ENCODE data around the gene MALSU1. TPM values are rescaled to one million over a fixed set of nuclear protein-coding genes. Genes with fewer than 3 reads are reported as not detected.

MALSU1 gene
- total and polyA plus RNA-seq, 4 donors, result 30.3 to 84.6 (median 40.5) TPM

DNA sequence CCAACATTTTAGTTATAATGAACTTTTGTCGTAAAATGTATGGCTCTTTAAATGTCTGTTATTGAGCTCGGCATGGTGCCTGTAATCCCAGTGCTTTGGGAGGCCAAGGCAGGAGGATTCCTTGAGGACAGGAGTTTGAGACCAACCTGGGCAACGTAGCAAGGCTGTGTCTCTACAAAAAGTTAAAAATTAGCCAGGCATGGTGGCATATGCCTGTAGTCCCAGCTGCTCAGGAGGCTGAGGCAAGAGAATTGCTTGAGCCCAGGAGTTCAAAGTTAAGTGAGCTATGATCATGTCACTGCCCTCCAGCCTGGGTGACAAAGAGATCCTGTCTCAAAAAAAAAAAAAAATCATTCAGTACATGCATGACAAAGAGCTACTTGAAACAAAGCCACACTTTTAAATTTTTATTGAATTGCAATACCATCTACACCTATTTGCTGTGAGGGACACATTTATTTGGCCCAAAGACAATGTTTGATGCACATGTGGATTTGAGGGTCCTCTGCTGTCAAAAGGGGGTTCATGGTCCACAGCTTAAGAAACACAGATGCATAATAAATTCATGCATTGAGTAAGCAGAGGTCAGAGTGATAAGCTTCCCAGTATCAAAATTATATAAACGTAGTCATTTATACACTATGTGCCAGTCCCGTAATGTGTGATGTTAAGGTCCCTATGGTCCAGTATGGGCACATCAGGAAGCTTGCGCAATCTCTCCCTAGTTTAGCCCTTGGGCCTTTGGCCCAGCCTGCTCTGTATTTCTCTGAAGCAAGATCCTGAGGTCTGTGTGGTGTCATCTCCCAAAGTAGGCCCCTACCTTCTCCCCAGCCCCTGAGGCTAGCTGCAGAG, 4.4 kb upstream of the MALSU1 start:
- Histone ChIP-seq H3K36me3 (ENCODE audit: control insufficient read depth in 4 of 4, insufficient read depth in 3 of 4, low read depth in 1 of 4, low read length in 3 of 4) (no peaks in the 10 kb centered on the region), H3K9ac (ENCODE audit: low read depth in 1 of 2, low read length in 2 of 2) (no peak overlapping the region), H3K27ac (ENCODE audit: low read depth in 1 of 2, low read length in 2 of 2) (peak overlapping the region in 1 of 2 donors; percentile 15), H3K4me3 (ENCODE audit: low read depth in 1 of 3, low read length in 3 of 3) (no peak overlapping the region), H3K9me3 (ENCODE audit: control insufficient read depth in 4 of 4, low read length in 3 of 4) (no peaks in the 10 kb centered on the region), H3K4me1 (ENCODE audit: control insufficient read depth in 4 of 4, insufficient read depth in 4 of 4, low read length in 3 of 4) (peaks cover 0 to 22% (median 9%) of the 10 kb centered on the region in 4 donors), H3K27me3 (ENCODE audit: control insufficient read depth in 4 of 4, insufficient read depth in 4 of 4, low read length in 3 of 4) (no peaks in the 10 kb centered on the region)
- WGBS, result 68% methylated on average over 6 of the region's 6 CpGs
- no peak for DNase-seq (ENCODE audit: low spot score)
- TF ChIP-seq JUND (IDR thresholded peaks at IDR 0.05), result no peak
- TF ChIP-seq HNF4A (conservative IDR thresholded peaks at IDR 0.05), result peak; percentile 21 to 22

- Histone ChIP-seq H3K27me3 (ENCODE audit: control insufficient read depth in 4 of 4, insufficient read depth in 4 of 4, low read length in 3 of 4) (no peaks in the 10 kb centered on the region), H3K36me3 (ENCODE audit: control insufficient read depth in 4 of 4, insufficient read depth in 3 of 4, low read depth in 1 of 4, low read length in 3 of 4) (no peaks in the 10 kb centered on the region), H3K4me3 (ENCODE audit: low read depth in 1 of 3, low read length in 3 of 3) (no peak overlapping the region), H3K4me1 (ENCODE audit: control insufficient read depth in 4 of 4, insufficient read depth in 4 of 4, low read length in 3 of 4) (peaks cover 0 to 28% (median 14%) of the 10 kb centered on the region in 4 donors), H3K9me3 (ENCODE audit: control insufficient read depth in 4 of 4, low read length in 3 of 4) (no peaks in the 10 kb centered on the region), H3K9ac (ENCODE audit: low read depth in 1 of 2, low read length in 2 of 2) (no peak overlapping the region), H3K27ac (ENCODE audit: low read depth in 1 of 2, low read length in 2 of 2) (peak overlapping the region in 1 of 2 donors; percentile 15)
- DNase-seq (ENCODE audit: low spot score), result no peak
- TF ChIP-seq, protein P1, sequence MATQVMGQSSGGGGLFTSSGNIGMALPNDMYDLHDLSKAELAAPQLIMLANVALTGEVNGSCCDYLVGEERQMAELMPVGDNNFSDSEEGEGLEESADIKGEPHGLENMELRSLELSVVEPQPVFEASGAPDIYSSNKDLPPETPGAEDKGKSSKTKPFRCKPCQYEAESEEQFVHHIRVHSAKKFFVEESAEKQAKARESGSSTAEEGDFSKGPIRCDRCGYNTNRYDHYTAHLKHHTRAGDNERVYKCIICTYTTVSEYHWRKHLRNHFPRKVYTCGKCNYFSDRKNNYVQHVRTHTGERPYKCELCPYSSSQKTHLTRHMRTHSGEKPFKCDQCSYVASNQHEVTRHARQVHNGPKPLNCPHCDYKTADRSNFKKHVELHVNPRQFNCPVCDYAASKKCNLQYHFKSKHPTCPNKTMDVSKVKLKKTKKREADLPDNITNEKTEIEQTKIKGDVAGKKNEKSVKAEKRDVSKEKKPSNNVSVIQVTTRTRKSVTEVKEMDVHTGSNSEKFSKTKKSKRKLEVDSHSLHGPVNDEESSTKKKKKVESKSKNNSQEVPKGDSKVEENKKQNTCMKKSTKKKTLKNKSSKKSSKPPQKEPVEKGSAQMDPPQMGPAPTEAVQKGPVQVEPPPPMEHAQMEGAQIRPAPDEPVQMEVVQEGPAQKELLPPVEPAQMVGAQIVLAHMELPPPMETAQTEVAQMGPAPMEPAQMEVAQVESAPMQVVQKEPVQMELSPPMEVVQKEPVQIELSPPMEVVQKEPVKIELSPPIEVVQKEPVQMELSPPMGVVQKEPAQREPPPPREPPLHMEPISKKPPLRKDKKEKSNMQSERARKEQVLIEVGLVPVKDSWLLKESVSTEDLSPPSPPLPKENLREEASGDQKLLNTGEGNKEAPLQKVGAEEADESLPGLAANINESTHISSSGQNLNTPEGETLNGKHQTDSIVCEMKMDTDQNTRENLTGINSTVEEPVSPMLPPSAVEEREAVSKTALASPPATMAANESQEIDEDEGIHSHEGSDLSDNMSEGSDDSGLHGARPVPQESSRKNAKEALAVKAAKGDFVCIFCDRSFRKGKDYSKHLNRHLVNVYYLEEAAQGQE (IDR thresholded peaks at IDR 0.05), result no peak
- no peak for TF ChIP-seq HNF4A (conservative IDR thresholded peaks at IDR 0.05)
Observed at GRCh38 chr7:23295401-23295697, 3.8 kb upstream of the MALSU1 start.

GRCh38 chr7:23298141-23298881, 828 bp upstream of the MALSU1 start:
- Histone ChIP-seq H3K9ac (ENCODE audit: low read depth in 1 of 2, low read length in 2 of 2) (peak overlapping the region in 1 of 2 donors; percentile 45), H3K4me1 (ENCODE audit: control insufficient read depth in 4 of 4, insufficient read depth in 4 of 4, low read length in 3 of 4) (peaks cover 3 to 31% (median 18%) of the 10 kb centered on the region in 4 donors), H3K4me3 (ENCODE audit: low read depth in 1 of 3, low read length in 3 of 3) (peak overlapping the region; percentile 68 to 100 (median 99)), H3K27me3 (ENCODE audit: control insufficient read depth in 4 of 4, insufficient read depth in 4 of 4, low read length in 3 of 4) (no peaks in the 10 kb centered on the region), H3K27ac (ENCODE audit: low read depth in 1 of 2, low read length in 2 of 2) (peak overlapping the region; percentile 85 to 90), H3K9me3 (ENCODE audit: control insufficient read depth in 4 of 4, low read length in 3 of 4) (no peaks in the 10 kb centered on the region), H3K36me3 (ENCODE audit: control insufficient read depth in 4 of 4, insufficient read depth in 3 of 4, low read depth in 1 of 4, low read length in 3 of 4) (peaks cover 0 to 9% (median 4%) of the 10 kb centered on the region in 4 donors)
- TF ChIP-seq, protein P2, sequence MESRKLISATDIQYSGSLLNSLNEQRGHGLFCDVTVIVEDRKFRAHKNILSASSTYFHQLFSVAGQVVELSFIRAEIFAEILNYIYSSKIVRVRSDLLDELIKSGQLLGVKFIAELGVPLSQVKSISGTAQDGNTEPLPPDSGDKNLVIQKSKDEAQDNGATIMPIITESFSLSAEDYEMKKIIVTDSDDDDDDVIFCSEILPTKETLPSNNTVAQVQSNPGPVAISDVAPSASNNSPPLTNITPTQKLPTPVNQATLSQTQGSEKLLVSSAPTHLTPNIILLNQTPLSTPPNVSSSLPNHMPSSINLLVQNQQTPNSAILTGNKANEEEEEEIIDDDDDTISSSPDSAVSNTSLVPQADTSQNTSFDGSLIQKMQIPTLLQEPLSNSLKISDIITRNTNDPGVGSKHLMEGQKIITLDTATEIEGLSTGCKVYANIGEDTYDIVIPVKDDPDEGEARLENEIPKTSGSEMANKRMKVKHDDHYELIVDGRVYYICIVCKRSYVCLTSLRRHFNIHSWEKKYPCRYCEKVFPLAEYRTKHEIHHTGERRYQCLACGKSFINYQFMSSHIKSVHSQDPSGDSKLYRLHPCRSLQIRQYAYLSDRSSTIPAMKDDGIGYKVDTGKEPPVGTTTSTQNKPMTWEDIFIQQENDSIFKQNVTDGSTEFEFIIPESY (IDR thresholded peaks at IDR 0.05), result no peak
- TF ChIP-seq TAF1 (conservative IDR thresholded peaks at IDR 0.05) (no peak), GABPA (IDR thresholded peaks at IDR 0.05 in 1 of 2, conservative IDR thresholded peaks at IDR 0.05 in 1 of 2) (no peak), HNF4A (conservative IDR thresholded peaks at IDR 0.05) (no peak), HNF4G (IDR thresholded peaks at IDR 0.05) (no peak), JUND (IDR thresholded peaks at IDR 0.05) (no peak), RAD21 (IDR thresholded peaks at IDR 0.05) (no peak)
- TF ChIP-seq, protein P3, sequence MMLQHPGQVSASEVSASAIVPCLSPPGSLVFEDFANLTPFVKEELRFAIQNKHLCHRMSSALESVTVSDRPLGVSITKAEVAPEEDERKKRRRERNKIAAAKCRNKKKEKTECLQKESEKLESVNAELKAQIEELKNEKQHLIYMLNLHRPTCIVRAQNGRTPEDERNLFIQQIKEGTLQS (IDR thresholded peaks at IDR 0.05), result no peak
- TF ChIP-seq, protein P1 (IDR thresholded peaks at IDR 0.05), result no peak
- no peak for DNase-seq (ENCODE audit: low spot score)
- WGBS, result 83% methylated on average over 11 of the region's 11 CpGs

Measured in liver (tissue), 9 donors.